Measurements from ENCODE around the gene NOTO. TPM values are rescaled to one million over a fixed set of nuclear protein-coding genes. Genes with fewer than 3 reads are reported as not detected.

The NOTO gene
- polyA plus RNA-seq, 2 of the 4 experiments (the other 2 are of a cell fraction), result 0.03 TPM; not detected in 1

GRCh38 chr2:73176881-73177644 is 25.3 kb upstream of the NOTO start (continued):
- TF ChIP-seq HES2 (IDR thresholded peaks at IDR 0.05), result no peak
- TF ChIP-seq CHD4 (IDR thresholded peaks at IDR 0.05; ENCODE audit: borderline replicate concordance), result no peak
- no peak for TF ChIP-seq EHF (CRISPR knock-in tag; IDR thresholded peaks at IDR 0.05)
- no peak for TF ChIP-seq EHMT2 (IDR thresholded peaks at IDR 0.05; ENCODE audit: low read depth)
- TF ChIP-seq MAX (IDR thresholded peaks at IDR 0.05), result peak; percentile 86
- peak; percentile 58; the same call in 1 of the 2 replicates for TF ChIP-seq RNF2 (IDR thresholded peaks at IDR 0.05; ENCODE audit: borderline replicate concordance, low read depth)
- no peak for TF ChIP-seq NR3C1 (IDR thresholded peaks at IDR 0.05)
- no peak for TF ChIP-seq ATOH8 (CRISPR knock-in tag; IDR thresholded peaks at IDR 0.05; ENCODE audit: low read depth)
- peak; percentile 56; the same call in 1 of the 2 replicates for TF ChIP-seq PHF8 (IDR thresholded peaks at IDR 0.05; ENCODE audit: borderline replicate concordance, low read depth)
- no peak for TF ChIP-seq RARB (CRISPR knock-in tag; IDR thresholded peaks at IDR 0.05)
- no peak for TF ChIP-seq ZC3H11A (IDR thresholded peaks at IDR 0.05)
- TF ChIP-seq CTCF (IDR thresholded peaks at IDR 0.05), result peak; percentile 99
- TF ChIP-seq ZFP36 (IDR thresholded peaks at IDR 0.05; ENCODE audit: borderline replicate concordance, partially characterized antibody), result no peak
- no peak for TF ChIP-seq HEYL (CRISPR knock-in tag; IDR thresholded peaks at IDR 0.05)
- TF ChIP-seq ELK1 (IDR thresholded peaks at IDR 0.05; ENCODE audit: low read depth, low read length), result no peak
- no peak for TF ChIP-seq PBX3 (IDR thresholded peaks at IDR 0.05)
- TF ChIP-seq BCL3 (IDR thresholded peaks at IDR 0.05), result no peak
- no peak for TF ChIP-seq FOXS1 (CRISPR knock-in tag; IDR thresholded peaks at IDR 0.05)
- no peak for TF ChIP-seq KDM1A (IDR thresholded peaks at IDR 0.05; ENCODE audit: low read depth)
- peak; percentile 66; the same call in 1 of the 2 replicates for TF ChIP-seq TFCP2L1 (CRISPR knock-in tag; IDR thresholded peaks at IDR 0.05)
- TF ChIP-seq CBX8 (IDR thresholded peaks at IDR 0.05), result no peak

Data from A549 (cell line).